ENCODE data around the gene SALL1.

DNA sequence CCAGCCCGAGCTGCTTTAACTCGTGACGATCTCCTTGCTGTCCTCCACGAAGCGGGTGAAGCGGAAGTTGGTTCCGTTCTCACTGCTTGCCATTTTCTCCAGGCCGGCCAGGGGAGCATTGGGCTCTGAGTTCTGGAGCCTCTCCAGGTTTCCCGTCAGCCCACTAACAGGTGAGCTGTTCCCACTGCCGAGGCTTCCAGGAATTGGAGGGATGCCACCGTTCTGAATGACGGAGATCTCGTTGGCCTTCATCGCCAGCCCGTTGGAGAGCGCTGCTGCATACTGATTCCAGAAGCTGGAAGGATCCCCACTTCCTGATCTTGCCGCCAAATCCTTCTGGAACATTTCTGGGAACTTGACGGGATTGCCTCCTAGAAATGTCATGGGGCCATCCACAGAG lies 14.0 kb downstream of the SALL1 start:
- TF ChIP-seq, protein P1, sequence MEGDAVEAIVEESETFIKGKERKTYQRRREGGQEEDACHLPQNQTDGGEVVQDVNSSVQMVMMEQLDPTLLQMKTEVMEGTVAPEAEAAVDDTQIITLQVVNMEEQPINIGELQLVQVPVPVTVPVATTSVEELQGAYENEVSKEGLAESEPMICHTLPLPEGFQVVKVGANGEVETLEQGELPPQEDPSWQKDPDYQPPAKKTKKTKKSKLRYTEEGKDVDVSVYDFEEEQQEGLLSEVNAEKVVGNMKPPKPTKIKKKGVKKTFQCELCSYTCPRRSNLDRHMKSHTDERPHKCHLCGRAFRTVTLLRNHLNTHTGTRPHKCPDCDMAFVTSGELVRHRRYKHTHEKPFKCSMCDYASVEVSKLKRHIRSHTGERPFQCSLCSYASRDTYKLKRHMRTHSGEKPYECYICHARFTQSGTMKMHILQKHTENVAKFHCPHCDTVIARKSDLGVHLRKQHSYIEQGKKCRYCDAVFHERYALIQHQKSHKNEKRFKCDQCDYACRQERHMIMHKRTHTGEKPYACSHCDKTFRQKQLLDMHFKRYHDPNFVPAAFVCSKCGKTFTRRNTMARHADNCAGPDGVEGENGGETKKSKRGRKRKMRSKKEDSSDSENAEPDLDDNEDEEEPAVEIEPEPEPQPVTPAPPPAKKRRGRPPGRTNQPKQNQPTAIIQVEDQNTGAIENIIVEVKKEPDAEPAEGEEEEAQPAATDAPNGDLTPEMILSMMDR (IDR thresholded peaks at IDR 0.05; ENCODE audit: low read depth, low read length, poor library complexity, severe bottlenecking) = no peak
- no peak for TF ChIP-seq EZH2phosphoT487 (IDR thresholded peaks at IDR 0.05; ENCODE audit: borderline replicate concordance, low read length)
